GM21737 (cell line): ENCODE measurements around the gene NLRC5.
"Not testable (repeated sequence)": the region's sequence is repeated elsewhere in the genome, so short reads cannot be mapped to it uniquely, and the experiment has no call there.

ENCODE experiments used
- ATAC-seq: cut with Tn5 transposase; IDR thresholded peaks from one replicate; pipeline ENCODE4 v1.9.1; 2021; ENCODE audit warnings: mild to moderate bottlenecking, moderate library complexity; ENCODE audit not compliant: unreplicated experiment

The NLRC5 gene

GRCh38 chr16:56980792-56981724 lies 8.3 kb upstream of the NLRC5 start:
- ATAC-seq = no peak

DNA sequence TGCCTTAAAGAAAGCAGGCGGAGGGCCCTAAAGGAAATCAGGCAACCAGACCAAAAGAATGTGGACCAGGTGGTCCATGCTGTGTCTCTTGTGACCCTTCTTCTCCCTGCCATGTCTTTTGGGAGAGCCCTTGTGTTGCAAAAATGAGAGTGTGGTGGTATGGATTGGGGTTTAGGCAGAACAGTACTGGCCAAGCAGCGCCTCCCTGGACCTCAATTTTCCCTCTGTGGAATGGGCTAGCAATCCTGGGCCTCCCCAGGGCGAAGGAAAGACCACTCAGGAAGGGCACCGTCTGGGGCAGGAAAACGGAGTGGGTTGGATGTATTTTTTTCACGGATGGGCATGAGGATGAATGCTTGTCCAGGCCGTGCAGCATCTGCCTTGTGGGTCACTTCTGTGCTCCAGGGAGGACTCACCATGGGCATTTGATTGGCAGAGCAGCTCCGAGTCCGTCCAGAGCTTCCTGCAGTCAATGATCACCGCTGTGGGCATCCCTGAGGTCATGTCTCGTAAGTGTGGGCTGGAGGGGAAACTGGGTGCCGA lies 7.6 kb upstream of the NLRC5 start:
- no peak for ATAC-seq

GRCh38 chr16:56982695-56983094 lies 6.7 kb upstream of the NLRC5 start:
- no peak for ATAC-seq

- no peak for ATAC-seq
These were observed 6.1 kb upstream of the NLRC5 start for GRCh38 chr16:56983211-56983751.

GRCh38 chr16:56984639-56985038 lies 4.7 kb upstream of the NLRC5 start:
- ATAC-seq = no peak

DNA sequence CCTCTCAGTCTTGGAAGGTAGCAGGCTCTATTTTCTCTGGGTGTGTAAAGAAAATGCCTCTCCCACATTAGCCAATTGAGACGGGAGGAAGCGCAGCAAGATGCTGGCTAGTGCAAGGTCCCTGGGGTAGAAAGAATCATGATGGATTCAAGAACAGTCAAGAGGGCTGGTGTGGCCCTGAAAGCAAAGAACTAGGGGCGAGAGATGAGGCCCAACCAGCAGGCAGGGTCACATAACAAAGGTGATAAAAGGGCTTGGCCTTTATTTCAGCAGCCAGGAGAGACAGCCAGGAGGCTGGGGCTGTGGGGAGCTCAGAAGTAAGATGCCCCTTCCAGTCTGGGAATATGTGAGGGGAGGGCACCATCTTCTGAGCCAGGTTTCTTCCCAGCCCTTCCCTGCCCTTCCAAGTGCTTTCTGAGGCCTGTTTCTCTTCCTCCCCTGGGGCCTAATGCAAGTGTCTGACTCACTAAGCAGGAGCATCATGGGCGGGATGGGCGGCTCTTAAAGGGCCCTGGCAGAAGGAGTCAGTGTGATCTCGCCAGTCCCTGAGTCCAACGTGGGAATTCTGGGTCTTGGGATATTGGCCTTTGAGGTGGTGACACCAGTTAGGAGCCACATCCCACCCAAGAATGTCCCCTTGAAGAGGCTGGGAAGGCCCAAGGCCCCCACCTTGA lies 3.9 kb upstream of the NLRC5 start:
- no peak for ATAC-seq

DNA sequence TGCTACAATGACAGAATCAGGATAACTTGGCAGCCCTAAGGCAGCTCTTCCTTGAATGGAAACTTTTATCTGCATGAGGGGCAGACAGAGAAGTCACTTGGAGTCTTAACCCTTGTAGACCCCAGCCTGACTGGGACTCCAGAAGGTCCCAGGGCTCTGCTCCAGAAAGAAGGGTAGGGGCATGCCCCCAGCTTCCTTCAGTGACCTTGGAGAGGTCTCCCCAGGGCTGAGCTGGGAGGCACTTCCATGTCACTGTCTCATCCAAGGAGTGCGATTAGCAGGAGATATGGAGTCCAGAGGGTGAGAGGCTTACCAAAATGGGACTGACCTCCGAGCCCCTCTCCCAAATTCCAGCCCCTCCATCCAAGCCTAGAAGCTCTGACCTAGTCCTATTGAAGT lies 3.4 kb upstream of the NLRC5 start:
- ATAC-seq = no peak

- ATAC-seq = no peak
These were observed 3.0 kb upstream of the NLRC5 start for GRCh38 chr16:56986361-56986760.

GRCh38 chr16:56986908-56987307 lies 2.4 kb upstream of the NLRC5 start:
- not testable (repeated sequence) for ATAC-seq

GRCh38 chr16:56987692-56988091 lies 1.7 kb upstream of the NLRC5 start:
- ATAC-seq = no peak

GRCh38 chr16:56988161-56988947 lies 1.0 kb upstream of the NLRC5 start:
- ATAC-seq = no peak

DNA sequence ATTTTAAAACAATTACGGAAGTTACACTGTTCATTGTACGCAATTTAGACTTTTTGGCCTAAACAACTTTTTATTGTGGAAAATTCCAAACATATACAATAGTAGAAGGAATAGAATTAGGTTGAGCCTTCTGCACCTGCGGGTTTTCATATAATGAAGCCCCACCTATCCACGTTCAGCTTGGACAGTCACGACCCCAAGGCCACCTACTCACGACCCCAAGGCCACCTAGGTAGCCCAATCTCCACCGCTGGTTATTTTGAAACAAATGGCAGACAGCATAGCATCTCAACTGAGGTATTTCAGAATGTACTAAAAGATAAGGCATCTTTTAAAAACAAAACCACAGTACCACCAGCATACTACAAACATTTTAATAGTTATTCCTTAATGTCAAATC lies 631 bp downstream of the NLRC5 start:
- ATAC-seq = no peak

DNA sequence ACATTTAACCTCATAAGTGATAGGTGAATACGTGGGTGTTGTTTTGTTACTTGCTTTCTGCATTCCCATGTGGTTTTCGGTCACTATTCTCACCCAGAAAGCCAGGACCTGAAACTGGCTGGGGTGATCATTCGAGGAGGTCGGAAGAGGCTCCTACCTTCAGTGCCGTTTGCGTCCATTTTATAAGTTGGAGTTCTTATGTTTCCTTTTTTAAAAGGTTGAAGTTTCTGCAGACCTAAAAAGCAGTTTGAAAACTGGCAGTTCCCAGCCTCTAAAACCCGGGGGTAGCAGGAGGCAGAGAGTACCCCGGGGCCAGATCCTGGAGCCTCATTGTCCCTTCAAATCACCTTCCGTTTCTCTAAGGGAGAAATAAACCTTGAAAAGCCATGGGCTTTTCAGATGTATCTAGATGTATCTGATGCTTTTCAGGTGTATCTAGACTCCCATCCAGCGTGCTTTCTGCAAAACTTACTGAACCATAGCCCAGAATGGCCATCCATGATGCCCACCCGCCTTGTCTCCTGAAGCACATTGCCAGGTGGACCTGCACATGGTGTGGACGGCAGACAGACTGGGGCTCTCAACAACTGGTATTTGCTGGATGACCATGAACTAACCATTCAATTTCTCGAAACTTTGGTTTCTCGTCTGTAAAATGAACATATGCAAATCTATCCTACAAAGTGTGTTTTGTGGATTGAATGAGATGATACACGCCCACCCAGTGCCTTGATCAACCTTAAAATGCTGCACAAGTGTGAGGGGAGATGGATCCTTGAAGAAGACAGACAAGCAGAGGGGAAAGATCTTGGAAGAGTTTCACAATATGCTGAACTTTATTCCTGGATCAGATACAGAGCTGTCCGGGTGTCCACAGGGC lies 1.3 kb downstream of the NLRC5 start:
- no peak for ATAC-seq

DNA sequence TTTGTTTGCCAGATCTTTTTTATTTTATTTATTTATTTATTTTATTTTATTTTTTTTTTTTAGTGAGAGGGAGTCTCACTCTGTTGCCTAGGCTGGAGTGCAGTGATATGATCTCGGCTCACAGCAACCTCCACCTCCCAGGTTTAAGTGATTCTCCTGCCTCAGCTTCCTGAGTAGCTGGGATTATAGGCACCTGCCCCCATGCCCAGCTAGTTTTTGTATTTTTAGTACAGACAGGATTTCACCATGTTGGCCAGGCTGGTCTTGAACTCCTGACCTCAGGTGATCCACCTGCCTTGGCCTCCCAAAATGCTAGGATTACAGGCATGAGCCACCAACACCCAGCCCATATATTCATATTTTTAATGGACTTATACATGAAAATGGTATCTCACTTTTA lies 3.1 kb downstream of the NLRC5 start:
- not testable (repeated sequence) for ATAC-seq

DNA sequence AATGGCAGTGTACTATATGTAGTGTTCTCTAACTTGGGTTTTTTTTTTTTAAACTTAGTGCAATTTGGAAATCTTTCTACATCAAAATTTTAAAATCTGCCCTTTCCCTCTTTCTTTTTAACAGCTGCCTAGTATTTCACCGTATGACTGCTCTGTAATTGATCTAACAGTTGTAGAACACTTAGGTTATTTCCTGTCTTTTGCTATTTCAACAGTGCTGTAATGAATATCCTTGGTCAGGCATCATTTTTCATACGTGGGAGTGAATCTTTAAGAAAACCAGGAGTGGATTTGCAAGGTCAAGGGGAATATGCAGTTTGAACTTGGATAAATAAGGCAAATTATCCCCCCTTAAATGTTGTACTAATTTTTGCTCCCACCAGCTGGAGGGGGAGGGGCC lies 3.8 kb downstream of the NLRC5 start:
- ATAC-seq = no peak

DNA sequence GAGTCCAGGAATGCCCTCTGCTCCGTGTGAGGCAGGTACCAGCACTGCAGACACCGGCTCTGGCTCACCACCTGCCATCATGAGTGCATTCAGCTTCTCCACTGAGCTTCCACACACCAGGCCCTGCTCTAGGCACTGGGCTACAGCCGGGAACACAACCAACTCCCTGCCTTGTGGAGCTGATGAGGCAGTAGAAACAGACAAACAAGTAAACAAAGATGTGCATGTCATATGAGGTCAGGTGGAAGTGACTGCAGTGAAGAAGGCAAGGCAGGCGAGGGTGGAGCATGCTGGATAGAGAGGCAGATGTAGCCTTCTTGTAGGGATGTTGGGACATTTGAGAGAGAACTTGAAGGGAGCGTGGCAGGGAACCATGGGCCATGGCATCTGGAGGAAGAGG lies 5.0 kb downstream of the NLRC5 start:
- no peak for ATAC-seq

DNA sequence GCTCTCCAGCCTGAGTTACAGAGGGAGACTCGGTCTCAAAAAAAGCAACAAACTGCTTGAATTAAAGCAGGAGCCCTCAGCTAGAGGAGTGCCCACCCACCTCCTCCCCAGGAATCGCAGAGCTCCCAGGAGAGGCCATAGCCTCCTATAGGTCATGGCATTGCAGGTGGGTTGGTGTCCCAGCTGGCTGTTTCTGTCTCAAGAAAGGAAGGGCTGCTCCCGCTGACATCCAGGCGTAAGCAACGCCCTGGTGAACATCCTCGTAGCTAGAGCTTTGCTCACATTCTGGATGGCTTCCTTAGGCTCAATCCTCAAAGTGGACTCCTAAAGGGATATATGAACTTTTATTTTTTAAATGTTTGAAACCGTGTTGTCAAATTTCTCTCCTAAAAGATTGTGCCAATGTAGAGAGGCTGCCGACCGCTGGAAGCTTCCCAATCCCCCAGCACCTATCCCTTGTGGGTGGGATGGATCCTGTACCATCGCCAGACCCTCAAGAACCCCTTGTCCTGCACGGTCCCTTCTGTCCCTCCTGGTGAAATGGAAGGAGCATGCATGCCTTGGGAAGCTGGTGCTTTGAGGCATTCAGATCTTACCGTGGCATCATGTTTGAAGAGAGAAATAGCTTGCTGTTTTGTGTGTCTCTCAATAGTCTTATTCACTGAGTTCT lies 5.9 kb downstream of the NLRC5 start:
- ATAC-seq = no peak

GRCh38 chr16:56997264-56997663 lies 7.9 kb downstream of the NLRC5 start:
- no peak for ATAC-seq

DNA sequence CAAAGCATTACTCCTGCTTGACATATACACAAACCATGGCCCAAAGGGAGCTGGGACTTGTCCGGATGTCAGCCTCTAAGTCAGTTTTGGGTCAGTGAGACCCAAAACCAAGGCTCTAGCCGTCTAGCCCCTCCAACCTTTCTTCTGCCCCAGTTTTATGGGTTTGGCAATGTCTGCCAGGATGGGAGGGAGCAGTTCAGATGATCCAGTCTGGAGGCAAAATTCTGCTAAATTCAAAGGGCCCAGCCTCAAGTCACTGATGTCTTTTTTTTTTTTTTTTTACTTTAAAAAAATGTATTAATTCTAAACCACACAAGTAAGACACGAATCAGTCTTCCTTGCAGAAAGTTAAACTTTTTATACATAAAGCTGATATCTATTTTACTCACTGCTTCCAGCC lies 8.6 kb downstream of the NLRC5 start:
- no peak for ATAC-seq
